Vagina (tissue), 2 donors: ENCODE results near the gene IWS1.

ENCODE experiments used
- CTCF ChIP-seq, 3 experiments: fragments of 450-650 bp in 2 of 3; fragments of 200-600 bp in 1 of 3; sonication (generic) in 1 of 3; IDR thresholded peaks; one replicate each; pipeline ENCODE4 v1.5.1; 2017 to 2019; ENCODE audit warnings: antibody characterized with exemption in 3 of 3, mild to moderate bottlenecking in 2 of 3, moderate library complexity in 2 of 3
- POLR2A ChIP-seq, 2 donors: fragments of 450-650 bp; IDR thresholded peaks; one replicate each; pipeline ENCODE4 v1.6.1; 2017; ENCODE audit warnings: antibody characterized with exemption in 2 of 2, mild to moderate bottlenecking in 2 of 2, moderate library complexity in 2 of 2

DNA sequence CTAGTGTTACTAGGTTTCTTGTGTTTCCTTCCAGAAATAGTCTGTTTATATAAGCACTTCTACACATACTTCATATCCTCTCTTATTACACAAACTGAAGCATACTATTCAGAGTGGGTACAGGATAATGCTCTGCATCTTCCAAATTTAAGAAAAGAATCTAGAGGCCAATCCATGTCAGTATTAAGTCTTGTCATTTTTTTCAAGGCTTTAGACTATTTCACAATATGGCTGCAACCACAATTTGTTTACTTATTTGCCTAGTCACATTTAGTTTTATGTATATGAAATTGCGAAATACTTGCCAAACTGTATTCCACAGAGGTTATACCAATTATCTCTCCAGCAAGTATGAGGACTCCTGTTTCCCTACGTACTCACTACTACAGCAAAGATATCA is 27.9 kb downstream of the IWS1 start:
- TF ChIP-seq POLR2A (IDR thresholded peaks at IDR 0.05), result no peak
- TF ChIP-seq CTCF (IDR thresholded peaks at IDR 0.05), result no peak
